Chondrocyte (in vitro differentiated cells): ENCODE results near the gene HSPA1L. TPM values are rescaled to one million over a fixed set of nuclear protein-coding genes. Genes with fewer than 3 reads are reported as not detected.

ENCODE experiments used
- DNase-seq: peaks from one replicate; pipeline ENCODE4 v3.0.0; 2021; ENCODE audit warnings: mixed read lengths, low spot score
- H3K27ac Mint-ChIP-seq: one replicate; pipeline ENCODE4 v1.8.0; 2021; ENCODE audit warnings: mild to moderate bottlenecking, moderate library complexity, mixed read lengths; ENCODE audit not compliant: unreplicated experiment
- H3K27me3 Mint-ChIP-seq: 2 replicates; pipeline ENCODE4 v1.8.0; 2021; ENCODE audit warnings: low read depth, mixed read lengths
- H3K36me3 Mint-ChIP-seq: 2 replicates; pipeline ENCODE4 v1.8.0; 2021; ENCODE audit warnings: low read depth, mixed read lengths
- H3K4me1 Mint-ChIP-seq: 2 replicates; pipeline ENCODE4 v1.8.0; 2021; ENCODE audit warnings: low read depth, mild to moderate bottlenecking, mixed read lengths
- H3K4me3 Mint-ChIP-seq: one replicate; pipeline ENCODE4 v1.8.0; 2021; ENCODE audit warnings: mild to moderate bottlenecking, moderate library complexity, mixed read lengths; ENCODE audit not compliant: unreplicated experiment
- H3K9me3 Mint-ChIP-seq: 2 replicates; pipeline ENCODE4 v1.8.0; 2021; ENCODE audit warnings: low read depth, mixed read lengths
- total RNA-seq: library from RNA; stranded (reverse); gene quantifications from 3 replicates; pipeline ENCODE4 v1.2.1, GENCODE V29; 2021
- TF ChIP-seq, protein P1 (sequence below): fragments of 200-600 bp; sonication (generic); IDR thresholded peaks from 2 replicates; pipeline ENCODE4 v1.5.0; 2021; ENCODE audit warnings: antibody characterized with exemption, mild to moderate bottlenecking, moderate library complexity

Gene HSPA1L
- total RNA-seq, 1 donor from 2014 or later = 1.5 TPM

DNA sequence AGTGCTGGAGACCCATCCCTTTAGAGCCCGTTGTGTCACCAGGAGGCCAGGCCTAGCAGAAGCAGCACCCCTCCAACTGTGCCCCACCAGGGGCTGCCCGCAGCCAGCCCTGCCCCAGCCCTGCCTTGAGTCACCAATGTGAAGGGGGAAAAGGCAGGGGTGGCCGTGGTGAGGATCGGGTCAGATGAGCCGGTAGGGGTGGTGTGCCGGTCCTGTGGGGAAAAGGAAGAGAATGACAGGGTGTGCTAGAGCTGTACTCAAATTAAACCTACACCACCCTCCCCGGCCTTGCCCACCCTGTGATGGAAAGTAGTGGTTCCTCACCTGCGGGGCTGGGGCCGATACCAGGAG lies 49.5 kb downstream of the HSPA1L start:
- Mint-ChIP-seq H3K9me3 (no peaks in the 10 kb centered on the region), H3K4me3 (no peak overlapping the region), H3K27ac (no peak overlapping the region)

DNA sequence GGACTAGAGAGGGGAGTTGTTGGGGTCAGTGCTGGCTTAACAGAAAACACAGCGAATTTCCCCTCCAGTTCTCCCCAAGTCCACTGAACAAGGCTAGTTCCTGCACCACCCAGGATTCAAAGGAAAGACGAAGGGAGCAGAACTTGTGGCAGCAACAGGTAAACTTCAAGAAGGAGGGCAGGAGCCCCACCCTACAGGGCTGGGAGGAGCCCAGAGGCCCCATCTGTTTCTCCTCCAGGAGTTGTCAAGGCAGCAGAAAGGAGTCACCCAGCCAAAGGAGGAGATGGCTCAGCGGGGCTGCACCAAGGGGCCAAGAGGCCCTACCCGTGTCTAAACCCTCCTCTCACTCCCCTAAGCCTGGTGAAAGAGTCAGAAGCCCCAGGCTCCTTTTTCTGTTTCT lies 50.9 kb downstream of the HSPA1L start:
- TF ChIP-seq, protein P1, sequence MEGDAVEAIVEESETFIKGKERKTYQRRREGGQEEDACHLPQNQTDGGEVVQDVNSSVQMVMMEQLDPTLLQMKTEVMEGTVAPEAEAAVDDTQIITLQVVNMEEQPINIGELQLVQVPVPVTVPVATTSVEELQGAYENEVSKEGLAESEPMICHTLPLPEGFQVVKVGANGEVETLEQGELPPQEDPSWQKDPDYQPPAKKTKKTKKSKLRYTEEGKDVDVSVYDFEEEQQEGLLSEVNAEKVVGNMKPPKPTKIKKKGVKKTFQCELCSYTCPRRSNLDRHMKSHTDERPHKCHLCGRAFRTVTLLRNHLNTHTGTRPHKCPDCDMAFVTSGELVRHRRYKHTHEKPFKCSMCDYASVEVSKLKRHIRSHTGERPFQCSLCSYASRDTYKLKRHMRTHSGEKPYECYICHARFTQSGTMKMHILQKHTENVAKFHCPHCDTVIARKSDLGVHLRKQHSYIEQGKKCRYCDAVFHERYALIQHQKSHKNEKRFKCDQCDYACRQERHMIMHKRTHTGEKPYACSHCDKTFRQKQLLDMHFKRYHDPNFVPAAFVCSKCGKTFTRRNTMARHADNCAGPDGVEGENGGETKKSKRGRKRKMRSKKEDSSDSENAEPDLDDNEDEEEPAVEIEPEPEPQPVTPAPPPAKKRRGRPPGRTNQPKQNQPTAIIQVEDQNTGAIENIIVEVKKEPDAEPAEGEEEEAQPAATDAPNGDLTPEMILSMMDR = no peak
- Mint-ChIP-seq H3K4me1 (peaks cover 10% of the 10 kb centered on the region), H3K27ac (no peak overlapping the region), H3K9me3 (no peaks in the 10 kb centered on the region), H3K36me3 (peaks cover 6% of the 10 kb centered on the region), H3K27me3 (no peaks in the 10 kb centered on the region), H3K4me3 (no peak overlapping the region)
- no peak for DNase-seq

More for the DNA sequence above, 49.5 kb downstream of the HSPA1L start:
- Mint-ChIP-seq H3K36me3 (peaks cover 3% of the 10 kb centered on the region), H3K27me3 (no peaks in the 10 kb centered on the region), H3K4me1 (peaks cover 10% of the 10 kb centered on the region)
- TF ChIP-seq, protein P1 = no peak
- DNase-seq = no peak

DNA sequence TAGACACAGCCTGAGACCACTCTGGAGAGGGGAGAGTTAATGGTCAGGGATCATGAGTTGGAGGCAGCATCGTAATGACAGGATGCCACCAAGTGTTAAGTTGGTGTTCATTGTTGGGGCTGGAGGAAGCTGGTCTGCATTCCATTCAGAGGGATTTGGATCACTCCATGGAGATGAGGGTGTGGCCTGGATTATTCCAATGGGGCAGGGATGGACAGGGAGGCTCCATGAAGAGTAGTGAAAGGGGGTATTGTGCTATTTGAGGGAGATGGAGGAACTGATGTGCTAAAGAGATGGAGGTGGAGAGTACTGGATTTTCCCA lies 51.5 kb downstream of the HSPA1L start:
- Mint-ChIP-seq H3K27ac (peak overlapping the region; percentile 39), H3K4me1 (peaks cover 10% of the 10 kb centered on the region), H3K4me3 (no peak overlapping the region), H3K36me3 (peaks cover 6% of the 10 kb centered on the region), H3K27me3 (no peaks in the 10 kb centered on the region), H3K9me3 (no peaks in the 10 kb centered on the region)
- no peak for DNase-seq
- TF ChIP-seq, protein P1 = peak; percentile 28

DNA sequence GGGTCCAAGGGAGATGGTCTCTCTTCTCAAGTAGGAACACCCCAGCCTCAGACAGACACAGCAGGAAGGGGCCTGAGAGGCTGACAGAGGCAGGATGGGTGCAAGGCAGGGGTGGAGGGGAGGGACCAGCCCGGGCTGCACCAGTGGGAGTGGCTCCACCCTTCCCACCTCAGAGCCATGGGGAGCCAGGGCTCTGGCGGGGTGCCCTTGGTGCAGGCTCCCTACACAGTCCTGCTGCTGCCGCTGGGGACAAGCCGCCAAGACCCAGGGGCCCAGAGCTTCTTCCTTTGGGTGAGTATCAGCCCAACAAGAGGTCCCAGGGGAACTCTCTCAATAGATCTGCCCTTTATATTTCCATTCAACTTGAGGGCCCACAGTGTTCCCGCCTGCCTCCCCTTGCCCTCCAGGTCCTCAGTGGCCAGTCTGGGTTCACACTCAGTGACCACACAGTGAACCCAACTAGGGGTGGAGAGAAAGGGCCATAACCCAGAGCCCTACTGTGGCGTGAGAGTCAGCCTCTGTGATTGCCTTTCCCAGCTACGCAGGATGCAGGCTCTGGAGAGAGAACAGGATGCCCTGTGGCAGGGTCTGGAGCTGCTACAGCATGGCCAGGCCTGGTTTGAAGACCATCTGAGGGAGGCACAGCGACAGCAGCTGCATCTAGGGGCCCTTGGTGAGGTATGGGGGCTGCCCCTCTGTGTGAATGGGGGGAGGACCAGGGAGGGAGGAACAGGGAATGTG lies 52.0 kb downstream of the HSPA1L start:
- DNase-seq = no peak
- TF ChIP-seq, protein P1 = no peak
- Mint-ChIP-seq H3K4me3 (no peak overlapping the region), H3K27ac (peak overlapping the region; percentile 39), H3K4me1 (peaks cover 10% of the 10 kb centered on the region), H3K27me3 (no peaks in the 10 kb centered on the region), H3K9me3 (no peaks in the 10 kb centered on the region), H3K36me3 (peaks cover 6% of the 10 kb centered on the region)

DNA sequence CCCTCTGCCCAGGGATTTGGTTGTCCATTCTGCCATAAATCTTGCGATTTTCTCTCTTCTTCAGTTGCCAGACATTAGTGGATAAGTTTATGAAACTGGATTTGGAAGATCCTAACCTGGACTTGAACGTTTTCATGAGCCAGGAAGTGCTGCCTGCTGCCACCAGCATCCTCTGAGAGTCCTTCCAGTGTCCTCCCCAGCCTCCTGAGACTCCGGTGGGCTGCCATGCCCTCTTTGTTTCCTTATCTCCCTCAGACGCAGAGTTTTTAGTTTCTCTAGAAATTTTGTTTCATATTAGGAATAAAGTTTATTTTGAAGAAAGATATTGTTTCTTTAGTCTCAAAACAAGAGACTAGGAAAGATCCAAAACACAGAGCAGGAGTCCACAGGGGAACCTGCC lies 52.7 kb downstream of the HSPA1L start, which contains the start of gene SAPCD1:
TSS of gene SAPCD1 (plus strand) at position 301 of the 400 bp plus-strand sequence. CDS start 399 bp downstream, outside the sequence.
- H3K36me3 Mint-ChIP-seq = peaks cover 6% of the 10 kb centered on the region

More for the DNA sequence above, 52.7 kb downstream of the HSPA1L start, which contains the start of gene SAPCD1:
- Mint-ChIP-seq H3K27ac (peak within 1 kb of the TSS; percentile 39), H3K27me3 (no peaks in the 10 kb centered on the region), H3K4me1 (peaks cover 10% of the 10 kb centered on the region), H3K9me3 (no peaks in the 10 kb centered on the region), H3K4me3 (no peak within 1 kb of the TSS)
- TF ChIP-seq, protein P1 = no peak
- DNase-seq = no peak
